ENCODE measurements around the gene SGMS1.

Gene SGMS1

GRCh38 chr10:50421026-50421719, 202.6 kb downstream of the SGMS1 start:
- peak; percentile 56 for DNase-seq (ENCODE audit: low spot score)

- DNase-seq (ENCODE audit: low spot score) = no peak
Observed at GRCh38 chr10:50420196-50420595, 203.6 kb downstream of the SGMS1 start.

DNA sequence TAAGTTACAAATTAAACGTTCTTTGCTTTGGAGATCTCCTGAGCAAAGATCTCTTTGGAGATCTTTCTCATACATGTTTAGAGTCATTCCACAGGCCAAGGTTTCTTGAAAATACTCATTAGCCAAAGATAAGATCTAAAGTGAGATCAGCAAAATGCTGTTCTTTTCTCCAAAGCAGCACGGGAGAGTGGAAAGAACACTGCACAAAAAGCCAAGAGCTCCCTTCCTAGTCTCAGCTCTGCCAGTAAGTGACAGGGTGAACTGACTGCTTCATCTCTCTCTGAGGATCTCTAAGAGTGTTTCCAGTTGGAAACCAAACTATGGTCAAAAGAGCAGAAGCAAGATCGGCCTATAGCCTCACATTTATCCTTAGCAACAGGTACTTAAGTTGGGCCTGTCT, 204.0 kb downstream of the SGMS1 start:
- DNase-seq (ENCODE audit: low spot score) = no peak

DNA sequence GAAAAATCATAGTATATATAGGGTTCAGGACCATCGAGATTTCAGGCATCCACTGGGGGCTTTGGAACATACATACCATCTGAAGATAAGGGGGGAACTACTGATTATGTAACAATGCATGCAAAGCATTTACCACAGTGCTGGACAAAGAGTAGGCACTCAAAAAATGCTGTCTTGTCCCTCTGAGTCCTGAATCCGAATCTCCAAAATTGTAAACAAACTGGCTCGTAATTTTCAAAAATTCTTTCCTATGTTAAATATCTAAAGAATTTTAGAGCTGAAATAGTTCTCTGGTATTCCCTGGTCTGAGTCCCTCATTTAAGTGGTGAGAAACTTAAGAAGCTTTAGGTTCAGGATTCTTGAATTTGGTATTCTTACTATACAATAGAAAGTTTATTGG, 204.7 kb downstream of the SGMS1 start:
- DNase-seq (ENCODE audit: low spot score) = no peak

GRCh38 chr10:50417886-50418830, 205.6 kb downstream of the SGMS1 start:
- DNase-seq (ENCODE audit: low spot score) = peak; percentile 65

DNA sequence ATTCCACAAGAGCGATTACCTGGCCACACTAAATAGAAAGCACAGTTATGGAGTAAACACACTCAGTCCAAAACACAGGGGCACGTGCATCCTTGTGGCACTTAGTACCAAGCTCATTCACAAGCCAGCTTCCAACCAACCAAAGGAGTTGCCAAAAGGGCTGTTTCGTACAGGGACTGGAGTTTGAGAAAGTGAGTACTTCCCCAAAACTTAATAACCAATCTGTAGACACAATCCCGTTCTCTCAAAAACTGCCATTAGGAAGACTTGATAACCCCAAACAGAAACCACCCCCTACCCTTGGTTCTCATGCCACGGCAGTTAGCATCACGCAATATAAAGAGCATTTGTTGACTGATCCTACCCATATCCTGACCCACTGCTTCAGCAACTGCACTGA, 206.3 kb downstream of the SGMS1 start:
- peak; percentile 67 for DNase-seq (ENCODE audit: low spot score)

GRCh38 chr10:50416881-50417280, 206.9 kb downstream of the SGMS1 start:
- no peak for DNase-seq (ENCODE audit: low spot score)

DNA sequence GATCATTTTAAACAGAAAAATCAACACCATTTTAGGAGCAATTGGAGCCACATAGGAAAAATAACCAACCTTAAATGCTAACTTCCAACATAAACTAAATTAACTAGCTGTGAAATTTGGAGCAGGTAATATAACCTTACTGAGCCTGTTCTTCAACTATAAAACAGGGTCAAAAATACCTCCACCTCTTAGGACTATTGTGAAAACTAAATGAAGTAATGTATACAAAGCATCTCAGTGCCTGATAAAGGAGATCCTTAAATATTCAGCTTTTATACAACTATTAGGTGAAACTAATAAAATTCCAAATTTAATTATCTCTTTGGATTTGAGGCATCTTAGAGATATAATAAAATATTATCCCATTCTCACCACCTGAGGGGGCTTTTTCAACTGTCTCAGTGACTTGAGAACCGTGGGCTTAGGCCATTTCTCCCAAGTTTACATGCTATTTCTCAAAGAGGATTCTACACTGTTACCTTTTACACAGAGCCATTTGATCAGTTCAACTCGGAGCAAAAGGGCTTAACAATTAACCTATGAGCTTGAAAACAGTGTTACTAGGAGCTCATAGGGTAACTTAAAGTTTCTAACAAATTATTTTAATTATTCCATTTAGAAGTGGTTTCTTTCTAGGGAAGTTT, 207.5 kb downstream of the SGMS1 start:
- DNase-seq (ENCODE audit: low spot score) = no peak

DNA sequence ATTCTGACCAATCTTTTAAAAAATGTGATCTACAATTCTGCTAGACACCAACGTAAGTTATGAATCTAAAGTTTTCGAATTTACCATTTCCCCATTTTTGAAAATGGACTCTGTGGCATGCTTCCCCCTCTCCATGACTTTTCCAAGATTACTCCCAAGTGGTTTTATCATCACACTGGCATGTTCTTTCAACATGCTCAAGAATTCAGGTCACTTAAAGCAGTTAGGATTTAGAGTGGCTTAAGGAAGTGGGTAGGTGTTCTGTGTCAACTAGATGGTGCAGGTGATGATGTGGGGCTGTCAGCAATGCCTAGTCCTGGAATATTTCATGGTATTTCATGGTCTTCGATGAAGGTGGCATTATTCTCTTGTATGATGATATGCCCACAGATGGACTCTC, 208.5 kb downstream of the SGMS1 start:
- DNase-seq (ENCODE audit: low spot score) = no peak

DNA sequence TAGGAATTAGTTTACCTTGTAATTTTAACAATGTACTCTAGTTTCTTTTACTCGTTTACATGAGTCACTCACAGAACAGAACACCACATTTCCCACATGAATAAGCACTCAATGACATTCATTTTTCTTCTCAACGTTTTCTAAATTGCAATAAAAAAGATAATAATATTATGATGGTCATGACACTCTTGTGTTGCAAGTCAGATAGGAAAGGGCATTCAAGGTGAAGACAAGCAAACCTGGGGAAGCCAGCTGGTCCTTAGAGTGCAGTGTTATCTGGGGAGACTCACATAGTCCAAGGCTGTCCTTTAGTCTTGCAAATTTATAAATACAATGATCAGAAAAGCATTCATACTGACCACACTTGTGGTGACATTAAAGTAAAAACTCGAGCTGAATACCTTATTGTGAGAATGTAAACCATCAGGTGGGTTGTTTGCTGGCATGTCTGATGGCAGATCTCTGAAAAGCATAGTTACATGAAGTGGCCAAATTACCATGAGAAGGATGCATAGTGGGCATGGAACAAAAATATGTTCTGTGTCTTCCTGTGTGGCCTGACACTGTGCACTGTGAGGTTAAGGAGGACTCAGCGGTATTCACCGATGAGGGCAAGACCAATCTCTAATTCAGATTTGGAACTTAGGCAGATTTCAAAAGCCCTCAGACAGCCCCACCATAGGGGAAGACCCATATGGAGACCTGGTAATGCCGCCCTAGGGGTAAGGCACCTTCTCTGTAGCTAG, 213.5 kb downstream of the SGMS1 start:
- no peak for DNase-seq (ENCODE audit: low spot score)

DNA sequence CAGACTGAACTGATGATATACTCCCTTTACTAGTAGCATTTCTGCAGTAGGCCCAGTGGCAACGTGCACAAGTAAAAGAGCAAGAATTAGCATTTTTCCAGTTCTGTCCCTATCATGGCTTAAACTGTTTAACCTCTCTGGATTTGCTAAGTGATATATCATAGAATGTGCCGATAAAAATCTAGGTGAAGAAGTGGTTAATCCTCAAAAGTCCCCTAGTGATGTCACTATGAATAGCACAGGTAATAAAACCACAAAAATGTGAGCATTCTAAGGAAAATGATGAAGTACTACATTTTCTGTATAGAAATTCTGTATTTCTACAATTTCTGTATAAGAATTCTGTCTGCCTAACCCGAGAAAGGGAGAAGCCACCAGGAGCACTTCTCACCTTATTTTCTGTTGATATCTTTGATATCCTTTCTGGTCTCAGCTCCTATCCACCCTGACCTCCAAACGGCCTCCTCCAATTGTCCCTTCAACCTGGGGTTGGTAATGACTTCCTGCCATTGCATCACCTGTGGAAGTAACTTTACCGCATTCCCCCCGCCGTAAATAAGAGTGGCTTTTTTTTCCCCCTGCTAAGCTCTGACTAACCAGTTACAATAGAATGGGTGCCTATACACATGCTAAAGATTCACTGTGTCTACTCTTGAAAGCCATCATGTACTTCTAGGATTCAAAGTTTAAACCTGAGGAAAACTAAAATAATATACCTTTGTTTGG, 216.5 kb downstream of the SGMS1 start:
- DNase-seq (ENCODE audit: low spot score) = no peak

- DNase-seq (ENCODE audit: low spot score) = no peak
Observed at GRCh38 chr10:50406457-50407070, 217.2 kb downstream of the SGMS1 start.

GRCh38 chr10:50405723-50406122, 218.0 kb downstream of the SGMS1 start:
- DNase-seq (ENCODE audit: low spot score) = no peak

DNA sequence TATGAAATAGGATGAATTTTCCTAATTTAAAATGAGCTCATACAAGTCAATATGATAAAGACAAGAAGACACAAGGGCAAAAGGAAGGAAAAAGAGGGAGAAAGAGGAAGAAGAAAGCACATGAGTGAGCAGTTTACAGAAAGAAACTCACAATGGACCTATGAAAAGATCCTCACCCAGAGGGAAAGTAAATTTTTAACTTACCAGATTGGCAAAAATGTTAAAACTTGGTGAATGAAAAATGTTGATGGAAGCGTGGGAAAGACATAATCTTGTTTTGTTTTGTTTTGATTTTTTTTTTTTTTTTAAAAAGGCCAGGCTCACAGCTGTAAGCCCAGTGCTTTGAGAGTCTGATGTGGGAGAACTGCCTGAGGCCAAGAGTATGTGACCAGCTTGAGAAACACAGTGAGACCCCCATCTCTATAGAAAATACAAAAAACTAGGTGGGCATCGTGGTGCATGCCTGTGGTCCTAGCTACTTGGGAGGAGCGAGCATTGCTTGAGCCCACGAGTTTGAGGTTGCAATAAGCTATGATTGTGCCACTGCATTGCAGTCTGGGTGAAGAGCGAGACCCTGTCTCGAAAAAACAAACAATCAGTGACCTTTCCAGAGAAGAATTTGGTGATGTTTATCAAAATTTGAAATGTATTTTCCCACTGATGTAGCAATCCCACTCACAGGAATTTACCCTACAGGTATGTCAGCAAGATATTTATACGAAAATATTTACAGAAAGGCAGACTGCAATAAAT, 219.6 kb downstream of the SGMS1 start:
- no peak for DNase-seq (ENCODE audit: low spot score)

DNA sequence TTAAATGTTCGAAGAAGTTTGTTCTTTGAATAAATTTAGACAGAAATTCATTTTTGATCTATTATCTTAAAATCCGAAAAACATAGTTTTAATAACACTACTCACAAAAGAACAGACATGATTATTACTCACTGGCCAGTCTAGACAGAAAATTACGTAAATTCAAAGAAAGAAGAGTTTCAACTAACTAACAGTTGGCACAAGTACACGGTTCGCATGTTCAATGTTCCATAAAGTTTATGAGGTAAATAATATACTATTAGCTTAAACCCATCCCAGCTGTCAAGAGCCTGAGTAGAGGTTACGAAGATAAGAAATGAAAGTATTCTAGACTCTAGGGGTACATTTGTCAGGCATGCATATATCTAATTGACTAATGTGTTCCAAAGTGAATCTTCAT, 220.7 kb downstream of the SGMS1 start:
- no peak for DNase-seq (ENCODE audit: low spot score)

DNA sequence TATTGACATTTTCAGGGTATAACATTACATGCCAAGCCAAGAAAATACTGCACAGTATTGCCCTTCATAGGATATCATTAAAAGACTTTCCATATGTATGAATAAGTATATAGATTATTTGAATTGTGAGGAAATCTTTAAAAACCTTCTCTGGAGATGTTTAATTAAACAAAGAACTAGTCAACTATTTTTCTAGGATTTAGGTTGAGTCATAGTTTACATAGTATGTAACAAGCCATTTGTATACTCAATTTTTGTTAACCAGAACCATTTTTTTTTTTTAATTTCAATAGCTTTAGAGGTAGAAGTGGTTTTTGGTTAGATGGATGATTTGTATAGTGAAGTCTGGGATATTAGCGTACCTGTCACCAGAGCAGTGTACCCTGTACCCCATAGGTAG, 221.3 kb downstream of the SGMS1 start:
- DNase-seq (ENCODE audit: low spot score) = no peak

GRCh38 chr10:50400694-50401093, 223.1 kb downstream of the SGMS1 start:
- DNase-seq (ENCODE audit: low spot score) = no peak

GRCh38 chr10:50398823-50399222, 224.9 kb downstream of the SGMS1 start:
- DNase-seq (ENCODE audit: low spot score) = no peak

GRCh38 chr10:50398381-50398780, 225.4 kb downstream of the SGMS1 start:
- no peak for DNase-seq (ENCODE audit: low spot score)

Measured in Ammon's horn (tissue), 1 donor.